ENCODE results near the gene SLC17A2.
"Not testable (repeated sequence)": the region's sequence is repeated elsewhere in the genome, so short reads cannot be mapped to it uniquely, and the experiment has no call there.

Gene SLC17A2

DNA sequence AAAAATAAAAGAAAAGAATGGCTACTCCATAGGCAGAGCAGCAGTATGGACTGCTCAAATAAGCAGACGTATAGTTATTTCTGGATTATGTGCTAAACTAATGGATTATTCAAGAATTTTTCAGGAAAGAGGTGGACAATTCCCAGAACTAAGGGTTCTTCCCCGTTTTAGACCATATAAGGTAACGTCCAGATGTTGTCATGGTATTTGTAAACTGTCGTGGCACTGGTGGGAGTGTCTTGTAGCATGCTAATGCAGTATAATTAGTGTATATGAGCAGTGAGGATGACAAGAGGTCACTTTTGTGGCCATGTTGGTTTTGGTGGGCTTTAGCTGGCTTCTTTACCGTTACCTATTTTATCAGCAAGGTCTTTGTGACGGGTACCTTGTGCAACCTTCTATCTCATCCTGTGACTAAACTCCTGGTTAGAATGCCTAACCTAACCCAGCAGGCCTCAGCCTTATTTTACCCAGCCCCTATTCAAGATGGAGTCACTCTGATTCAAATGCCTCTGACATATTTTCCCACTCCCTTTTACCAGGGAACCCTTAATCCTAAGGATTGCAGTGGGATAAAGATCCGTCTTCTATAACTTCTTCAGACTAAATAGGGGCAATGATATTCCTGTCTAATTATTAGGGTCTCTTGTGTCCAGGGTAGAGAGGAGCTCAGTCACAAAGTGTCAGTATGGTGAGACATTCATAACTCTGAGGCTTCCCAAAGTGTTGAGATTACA is 21.0 kb upstream of the SLC17A2 start:
- intact Hi-C loops (cut with DNase I; ENCODE audit: low total_unique reads) = no loop called here
- no peaks in the 10 kb centered on the region for H3K27me3 ChIP-seq
- no peaks in the 10 kb centered on the region for H3K36me3 ChIP-seq
- no peaks in the 10 kb centered on the region for H3K4me1 ChIP-seq
- DNase-seq = no peak
- no peak overlapping the region for H3K27ac ChIP-seq
- H3K4me3 ChIP-seq = no peak overlapping the region
- no peaks in the 10 kb centered on the region for H3K9me3 ChIP-seq
- TF ChIP-seq, protein P1, sequence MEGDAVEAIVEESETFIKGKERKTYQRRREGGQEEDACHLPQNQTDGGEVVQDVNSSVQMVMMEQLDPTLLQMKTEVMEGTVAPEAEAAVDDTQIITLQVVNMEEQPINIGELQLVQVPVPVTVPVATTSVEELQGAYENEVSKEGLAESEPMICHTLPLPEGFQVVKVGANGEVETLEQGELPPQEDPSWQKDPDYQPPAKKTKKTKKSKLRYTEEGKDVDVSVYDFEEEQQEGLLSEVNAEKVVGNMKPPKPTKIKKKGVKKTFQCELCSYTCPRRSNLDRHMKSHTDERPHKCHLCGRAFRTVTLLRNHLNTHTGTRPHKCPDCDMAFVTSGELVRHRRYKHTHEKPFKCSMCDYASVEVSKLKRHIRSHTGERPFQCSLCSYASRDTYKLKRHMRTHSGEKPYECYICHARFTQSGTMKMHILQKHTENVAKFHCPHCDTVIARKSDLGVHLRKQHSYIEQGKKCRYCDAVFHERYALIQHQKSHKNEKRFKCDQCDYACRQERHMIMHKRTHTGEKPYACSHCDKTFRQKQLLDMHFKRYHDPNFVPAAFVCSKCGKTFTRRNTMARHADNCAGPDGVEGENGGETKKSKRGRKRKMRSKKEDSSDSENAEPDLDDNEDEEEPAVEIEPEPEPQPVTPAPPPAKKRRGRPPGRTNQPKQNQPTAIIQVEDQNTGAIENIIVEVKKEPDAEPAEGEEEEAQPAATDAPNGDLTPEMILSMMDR (IDR thresholded peaks at IDR 0.05) = no peak

DNA sequence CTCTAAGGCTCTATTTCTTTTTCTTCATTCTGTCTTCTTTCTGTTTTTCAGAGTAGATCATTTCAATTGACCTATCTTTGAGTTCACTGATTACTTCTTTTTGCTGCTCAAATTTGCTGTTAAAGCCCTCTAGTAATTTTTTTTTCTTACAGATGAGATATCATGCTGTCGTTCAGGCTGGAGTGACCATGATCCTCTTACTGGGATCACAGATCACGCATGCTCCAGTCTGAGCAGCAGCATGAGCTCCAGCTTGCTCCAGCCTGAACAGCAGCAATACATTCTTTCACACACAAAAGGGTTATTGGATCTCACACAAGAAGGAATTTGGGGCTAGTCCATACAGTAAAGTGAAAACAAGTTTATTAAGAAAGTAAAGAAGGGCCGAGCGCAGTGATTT is 19.8 kb upstream of the SLC17A2 start:
- H3K27me3 ChIP-seq = no peaks in the 10 kb centered on the region
- H3K4me1 ChIP-seq = no peaks in the 10 kb centered on the region
- no peaks in the 10 kb centered on the region for H3K9me3 ChIP-seq
- H3K27ac ChIP-seq = no peak overlapping the region
- no peak overlapping the region for H3K4me3 ChIP-seq
- DNase-seq = no peak
- intact Hi-C loops (cut with DNase I; ENCODE audit: low total_unique reads) = no loop called here
- no peaks in the 10 kb centered on the region for H3K36me3 ChIP-seq
- TF ChIP-seq, protein P1 (IDR thresholded peaks at IDR 0.05) = no peak

DNA sequence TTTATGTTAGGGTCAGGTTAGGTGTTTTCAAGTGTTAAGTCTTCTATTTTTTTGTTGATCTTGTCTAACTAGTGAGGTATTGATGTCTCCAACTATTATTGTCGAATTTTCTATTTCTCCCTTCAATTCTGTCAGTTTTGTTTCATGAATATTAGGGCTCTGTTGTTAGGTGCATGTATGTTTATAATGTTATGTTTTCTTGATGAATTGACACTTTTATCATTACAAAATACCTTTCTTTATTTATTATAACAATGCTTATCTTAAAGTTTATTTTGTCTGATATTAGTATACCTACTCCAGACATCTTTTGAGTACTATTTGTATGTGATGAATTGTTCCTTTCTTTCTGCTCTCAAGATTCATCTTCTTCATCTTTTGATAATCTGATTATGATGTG is 19.2 kb upstream of the SLC17A2 start:
- Histone ChIP-seq H3K9me3 (no peaks in the 10 kb centered on the region), H3K27me3 (no peaks in the 10 kb centered on the region), H3K27ac (no peak overlapping the region), H3K4me3 (no peak overlapping the region), H3K36me3 (no peaks in the 10 kb centered on the region), H3K4me1 (no peaks in the 10 kb centered on the region)
- intact Hi-C loops (cut with DNase I; ENCODE audit: low total_unique reads) = no loop called here
- DNase-seq = no peak
- TF ChIP-seq, protein P1 (IDR thresholded peaks at IDR 0.05) = no peak

DNA sequence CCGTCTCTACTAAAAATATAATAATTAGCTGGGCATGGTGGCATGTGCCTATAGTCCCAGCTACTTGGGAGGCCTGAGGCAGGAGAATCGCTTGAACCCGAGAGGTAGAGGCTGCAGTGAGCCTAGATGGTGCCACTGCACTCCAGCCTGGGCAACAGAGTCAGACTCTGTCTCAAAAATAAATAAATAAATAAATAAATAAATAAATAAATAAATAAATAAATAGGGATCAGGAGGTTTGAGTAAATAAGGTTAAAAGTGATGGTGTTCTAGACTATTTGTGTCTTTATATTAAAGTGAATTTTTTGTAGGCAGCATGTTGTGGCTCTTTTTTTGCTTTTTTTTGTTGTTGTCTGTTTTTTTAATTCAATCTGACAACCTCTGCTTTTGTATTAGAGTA is 17.0 kb upstream of the SLC17A2 start:
- intact Hi-C loops (cut with DNase I; ENCODE audit: low total_unique reads); H3K4me3 ChIP-seq; H3K27ac ChIP-seq; H3K9me3 ChIP-seq; H3K4me1 ChIP-seq; H3K27me3 ChIP-seq; DNase-seq; H3K36me3 ChIP-seq: not testable (repeated sequence)

DNA sequence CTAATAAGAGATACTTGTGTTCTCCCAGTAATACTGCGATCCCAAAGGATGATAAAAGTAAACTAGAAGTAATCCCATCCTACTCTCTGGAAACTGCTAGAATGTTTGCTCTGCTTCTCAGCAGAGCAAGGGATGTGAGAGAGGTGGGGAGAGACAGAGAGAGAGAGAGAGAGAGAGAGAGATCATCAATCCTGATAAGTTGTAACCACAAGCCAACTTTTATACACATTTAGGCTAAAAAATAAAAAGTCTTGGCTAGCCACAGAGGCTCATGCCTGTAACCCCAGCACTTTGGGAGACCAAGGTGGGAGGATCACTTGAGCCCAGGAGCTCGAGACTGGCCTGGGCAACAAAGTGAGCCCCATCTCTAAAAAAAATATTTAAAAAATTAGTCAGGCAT is 16.1 kb upstream of the SLC17A2 start:
- Histone ChIP-seq H3K4me3 (no peak overlapping the region), H3K27ac (no peak overlapping the region), H3K9me3 (no peaks in the 10 kb centered on the region), H3K36me3 (no peaks in the 10 kb centered on the region), H3K4me1 (no peaks in the 10 kb centered on the region), H3K27me3 (no peaks in the 10 kb centered on the region)
- DNase-seq = no peak
- intact Hi-C loops (cut with DNase I; ENCODE audit: low total_unique reads) = no loop called here
- TF ChIP-seq, protein P1 (IDR thresholded peaks at IDR 0.05) = no peak

DNA sequence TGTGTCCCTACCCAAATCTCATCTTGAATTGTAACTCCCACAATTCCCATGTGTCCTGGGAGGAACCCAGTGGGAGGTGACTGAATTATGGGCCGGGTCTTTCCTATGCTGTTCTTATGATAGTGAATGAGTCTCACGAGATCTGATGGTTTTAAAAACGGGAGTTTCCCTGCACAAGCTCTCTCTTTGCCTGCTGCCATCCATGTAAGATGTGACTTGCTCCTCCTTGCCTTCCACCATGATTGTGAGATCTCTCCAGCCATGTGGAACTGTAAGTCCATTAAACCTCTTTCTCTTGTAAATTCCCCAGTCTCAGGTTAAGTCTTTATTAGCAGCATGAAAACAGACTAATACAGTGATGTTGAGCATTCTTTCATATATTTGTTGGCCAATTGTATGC is 15.2 kb upstream of the SLC17A2 start:
- H3K27ac ChIP-seq; H3K36me3 ChIP-seq; H3K9me3 ChIP-seq; DNase-seq; H3K4me1 ChIP-seq; H3K27me3 ChIP-seq; intact Hi-C loops (cut with DNase I; ENCODE audit: low total_unique reads); H3K4me3 ChIP-seq: not testable (repeated sequence)

Data from tibial artery (tissue), 4 donors.